GM10847 (cell line): Measurements from ENCODE around the gene SFT2D3.

Experiments used
- POLR2A ChIP-seq: IDR thresholded peaks from 2 replicates; pipeline ENCODE4 v1.6.1; 2011; ENCODE audit not compliant: insufficient read length; ENCODE audit errors: extremely low read depth

The SFT2D3 gene

GRCh38 chr2:127701193-127701650, at the start of gene SFT2D3:
SFT2D3 (plus strand) TSS chr2:127701497; CDS start chr2:127701529, 32 bp downstream.
- TF ChIP-seq POLR2A, result peak; percentile 97

- TF ChIP-seq POLR2A, result no peak
Measured at GRCh38 chr2:127651971-127652550, 49.2 kb upstream of the SFT2D3 start.

- TF ChIP-seq POLR2A, result no peak
Measured at GRCh38 chr2:127652786-127653357, 48.4 kb upstream of the SFT2D3 start.

GRCh38 chr2:127653421-127654083, 47.7 kb upstream of the SFT2D3 start:
- no peak for TF ChIP-seq POLR2A

GRCh38 chr2:127654084-127654837, 47.0 kb upstream of the SFT2D3 start:
- no peak for TF ChIP-seq POLR2A

- TF ChIP-seq POLR2A, result no peak
Measured at GRCh38 chr2:127654838-127655175, 46.5 kb upstream of the SFT2D3 start.

- no peak for TF ChIP-seq POLR2A
Measured at GRCh38 chr2:127655209-127656073, 45.9 kb upstream of the SFT2D3 start.

GRCh38 chr2:127656569-127657231, 44.6 kb upstream of the SFT2D3 start:
- TF ChIP-seq POLR2A, result no peak

- TF ChIP-seq POLR2A, result no peak
Measured at GRCh38 chr2:127657232-127657595, 44.1 kb upstream of the SFT2D3 start.

- no peak for TF ChIP-seq POLR2A
Measured at GRCh38 chr2:127658146-127658545, 43.2 kb upstream of the SFT2D3 start.

- TF ChIP-seq POLR2A, result no peak
Measured at GRCh38 chr2:127658641-127659407, 42.5 kb upstream of the SFT2D3 start.

GRCh38 chr2:127659408-127660290, 41.6 kb upstream of the SFT2D3 start:
- no peak for TF ChIP-seq POLR2A

GRCh38 chr2:127660291-127660578, 41.1 kb upstream of the SFT2D3 start:
- TF ChIP-seq POLR2A, result no peak

GRCh38 chr2:127661072-127661649, 40.1 kb upstream of the SFT2D3 start:
- TF ChIP-seq POLR2A, result no peak
